Neutrophil (primary cell): ENCODE data around the gene CLNK.

ENCODE experiments used
- H3K27ac ChIP-seq: fragments of 200-600 bp; sonication (generic); 2 replicates; pipeline ENCODE4 v1.5.1; 2016; ENCODE audit warnings: mild to moderate bottlenecking, moderate library complexity
- H3K27me3 ChIP-seq: fragments of 200-600 bp; sonication (generic); 2 replicates; pipeline ENCODE4 v1.6.0; 2016; ENCODE audit warnings: mild to moderate bottlenecking
- H3K36me3 ChIP-seq: fragments of 200-600 bp; sonication (generic); 2 replicates; pipeline ENCODE4 v1.5.1; 2017
- H3K4me1 ChIP-seq, 2 experiments: fragments of 200-600 bp in 1 of 2; sonication (generic) in 1 of 2; 1 replicate in 1 of 2; 2 replicates in 1 of 2; pipeline versions ENCODE4 v1.5.1 to v1.6.1; 2013 to 2016; ENCODE audit warnings: low read depth in 1 of 2, low read length in 1 of 2, mild to moderate bottlenecking in 1 of 2, moderate library complexity in 1 of 2; ENCODE audit not compliant: control insufficient read depth in 1 of 2, insufficient read depth in 1 of 2
- H3K4me3 ChIP-seq, 2 experiments: fragments of 200-600 bp in 1 of 2; sonication (generic) in 1 of 2; 1 replicate in 1 of 2; 2 replicates in 1 of 2; pipeline ENCODE4 v1.5.1; 2013 to 2016; ENCODE audit warnings: low read depth in 1 of 2, low read length in 1 of 2, mild to moderate bottlenecking in 1 of 2, moderate library complexity in 1 of 2
- H3K9me3 ChIP-seq: fragments of 200-600 bp; sonication (generic); 2 replicates; pipeline ENCODE4 v1.5.1; 2016
- CTCF ChIP-seq: fragments of 200-600 bp; sonication (generic); IDR thresholded peaks from 2 replicates; pipeline ENCODE4 v1.5.1; 2016; ENCODE audit warnings: antibody characterized with exemption

Gene CLNK

GRCh38 chr4:10589799-10590198, 94.8 kb downstream of the CLNK start:
- no peak overlapping the region for H3K4me3 ChIP-seq
- no peaks in the 10 kb centered on the region for H3K27me3 ChIP-seq
- H3K9me3 ChIP-seq = no peaks in the 10 kb centered on the region
- no peak overlapping the region for H3K27ac ChIP-seq
- no peak for TF ChIP-seq CTCF
- H3K4me1 ChIP-seq = peaks cover 4 to 5% of the 10 kb centered on the region in 2 experiments
- no peaks in the 10 kb centered on the region for H3K36me3 ChIP-seq

GRCh38 chr4:10589321-10589720, 95.2 kb downstream of the CLNK start:
- Histone ChIP-seq H3K4me1 (peaks cover 5 to 10% of the 10 kb centered on the region in 2 experiments), H3K4me3 (no peak overlapping the region), H3K27ac (no peak overlapping the region), H3K9me3 (no peaks in the 10 kb centered on the region), H3K36me3 (no peaks in the 10 kb centered on the region), H3K27me3 (no peaks in the 10 kb centered on the region)
- TF ChIP-seq CTCF = no peak

GRCh38 chr4:10587697-10588096, 96.9 kb downstream of the CLNK start:
- Histone ChIP-seq H3K4me3 (no peak overlapping the region), H3K36me3 (no peaks in the 10 kb centered on the region), H3K27me3 (no peaks in the 10 kb centered on the region), H3K4me1 (peaks cover 11% of the 10 kb centered on the region in 2 experiments), H3K9me3 (no peaks in the 10 kb centered on the region), H3K27ac (no peak overlapping the region)
- no peak for TF ChIP-seq CTCF

GRCh38 chr4:10587296-10587695, 97.3 kb downstream of the CLNK start:
- Histone ChIP-seq H3K4me1 (peaks cover 11% of the 10 kb centered on the region in 2 experiments), H3K36me3 (no peaks in the 10 kb centered on the region), H3K9me3 (no peaks in the 10 kb centered on the region), H3K27ac (no peak overlapping the region), H3K4me3 (no peak overlapping the region), H3K27me3 (no peaks in the 10 kb centered on the region)
- TF ChIP-seq CTCF = no peak

- H3K27me3 ChIP-seq = no peaks in the 10 kb centered on the region
- TF ChIP-seq CTCF = no peak
- no peaks in the 10 kb centered on the region for H3K9me3 ChIP-seq
- peak overlapping the region in 1 of 2 experiments; percentile 6 for H3K4me3 ChIP-seq
- no peaks in the 10 kb centered on the region for H3K36me3 ChIP-seq
- no peak overlapping the region for H3K27ac ChIP-seq
- peaks cover 9 to 14% of the 10 kb centered on the region in 2 experiments for H3K4me1 ChIP-seq
Measured at GRCh38 chr4:10584042-10584441, 100.5 kb downstream of the CLNK start.

GRCh38 chr4:10582951-10583350, 101.6 kb downstream of the CLNK start:
- H3K27ac ChIP-seq = no peak overlapping the region
- no peaks in the 10 kb centered on the region for H3K36me3 ChIP-seq
- H3K9me3 ChIP-seq = no peaks in the 10 kb centered on the region
- TF ChIP-seq CTCF = no peak
- H3K4me1 ChIP-seq = peaks cover 9 to 14% of the 10 kb centered on the region in 2 experiments
- H3K27me3 ChIP-seq = no peaks in the 10 kb centered on the region
- H3K4me3 ChIP-seq = no peak overlapping the region
